WTC11 (cell line): ENCODE results near the gene KCNJ16.

Source experiments
- ATF1 ChIP-seq: sonication (generic); formaldehyde crosslinking; IDR thresholded peaks from 2 replicates; pipeline ENCODE4 v1.8.1; 2023; ENCODE audit warnings: mild to moderate bottlenecking, moderate library complexity, missing genetic modification reagents
- ATF6 ChIP-seq: sonication (generic); formaldehyde crosslinking; IDR thresholded peaks from 2 replicates; pipeline ENCODE4 v1.8.1; 2023; ENCODE audit warnings: mild to moderate bottlenecking, missing genetic modification reagents
- CTCF ChIP-seq: fragments of 200-600 bp; IDR thresholded peaks from 2 replicates; pipeline ENCODE4 v1.8.0; 2022; ENCODE audit warnings: antibody characterized with exemption
- E2F5 ChIP-seq: sonication (generic); formaldehyde crosslinking; IDR thresholded peaks from 2 replicates; pipeline ENCODE4 v1.8.1; 2022; ENCODE audit warnings: mild to moderate bottlenecking, moderate library complexity, missing genetic modification reagents
- GABPB1 ChIP-seq: sonication (generic); formaldehyde crosslinking; IDR thresholded peaks from 2 replicates; pipeline ENCODE4 v1.8.1; 2023; ENCODE audit warnings: mild to moderate bottlenecking, missing genetic modification reagents
- JUN ChIP-seq: sonication (generic); formaldehyde crosslinking; IDR thresholded peaks from 2 replicates; pipeline ENCODE4 v1.8.0; 2023; ENCODE audit warnings: mild to moderate bottlenecking, missing genetic modification reagents
- ZNF121 ChIP-seq: sonication (generic); formaldehyde crosslinking; IDR thresholded peaks from 2 replicates; pipeline ENCODE4 v1.8.0; 2023; ENCODE audit warnings: missing genetic modification reagents
- ZNF263 ChIP-seq: sonication (generic); formaldehyde crosslinking; IDR thresholded peaks from 2 replicates; pipeline ENCODE4 v1.8.1; 2022; ENCODE audit warnings: low read depth, mild to moderate bottlenecking, moderate library complexity, missing genetic modification reagents
- TF ChIP-seq, protein P1 (sequence below): sonication (generic); formaldehyde crosslinking; IDR thresholded peaks from 2 replicates; pipeline ENCODE4 v1.8.1; 2022; ENCODE audit warnings: low read depth, mild to moderate bottlenecking, moderate library complexity, missing genetic modification reagents, borderline replicate concordance
- TF ChIP-seq, protein P2 (sequence below): sonication (generic); formaldehyde crosslinking; IDR thresholded peaks from 2 replicates; pipeline ENCODE4 v1.8.1; 2022; ENCODE audit warnings: missing genetic modification reagents, borderline replicate concordance
- TF ChIP-seq, protein P3 (sequence below): sonication (generic); formaldehyde crosslinking; IDR thresholded peaks from 2 replicates; pipeline ENCODE4 v1.8.0; 2022; ENCODE audit warnings: mild to moderate bottlenecking, missing genetic modification reagents
- TF ChIP-seq, protein P4 (sequence below): sonication (generic); formaldehyde crosslinking; IDR thresholded peaks from 2 replicates; pipeline ENCODE4 v1.8.0; 2023; ENCODE audit warnings: missing genetic modification reagents

DNA sequence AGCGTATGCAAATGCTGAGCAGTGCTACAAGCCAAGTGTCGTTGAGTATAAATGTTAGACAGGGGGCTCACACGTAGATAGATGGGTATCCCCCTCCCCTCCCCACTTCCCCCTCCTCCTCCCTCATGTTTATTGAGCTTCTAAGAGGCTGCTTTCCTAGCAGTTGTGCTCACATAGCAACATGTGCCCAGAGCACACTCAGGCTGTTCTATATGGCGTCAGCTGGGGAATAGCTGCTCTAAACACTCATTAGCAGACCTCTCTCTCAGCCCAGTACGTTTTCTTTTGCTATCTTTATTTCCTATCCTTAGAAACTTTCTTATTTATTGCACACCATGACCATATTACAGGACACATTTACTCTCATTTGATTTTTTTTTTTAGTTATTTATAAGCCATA lies 96.1 kb downstream of the KCNJ16 start:
- TF ChIP-seq E2F5 (CRISPR knock-in tag) (no peak), CTCF (no peak), ZNF263 (no peak), JUN (no peak), GABPB1 (CRISPR knock-in tag) (no peak), ZNF121 (CRISPR knock-in tag) (no peak), ATF6 (CRISPR knock-in tag) (no peak), ATF1 (CRISPR knock-in tag) (no peak)
- TF ChIP-seq, protein P1, sequence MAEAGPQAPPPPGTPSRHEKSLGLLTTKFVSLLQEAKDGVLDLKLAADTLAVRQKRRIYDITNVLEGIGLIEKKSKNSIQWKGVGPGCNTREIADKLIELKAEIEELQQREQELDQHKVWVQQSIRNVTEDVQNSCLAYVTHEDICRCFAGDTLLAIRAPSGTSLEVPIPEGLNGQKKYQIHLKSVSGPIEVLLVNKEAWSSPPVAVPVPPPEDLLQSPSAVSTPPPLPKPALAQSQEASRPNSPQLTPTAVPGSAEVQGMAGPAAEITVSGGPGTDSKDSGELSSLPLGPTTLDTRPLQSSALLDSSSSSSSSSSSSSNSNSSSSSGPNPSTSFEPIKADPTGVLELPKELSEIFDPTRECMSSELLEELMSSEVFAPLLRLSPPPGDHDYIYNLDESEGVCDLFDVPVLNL (CRISPR knock-in tag), result no peak
- TF ChIP-seq, protein P2, sequence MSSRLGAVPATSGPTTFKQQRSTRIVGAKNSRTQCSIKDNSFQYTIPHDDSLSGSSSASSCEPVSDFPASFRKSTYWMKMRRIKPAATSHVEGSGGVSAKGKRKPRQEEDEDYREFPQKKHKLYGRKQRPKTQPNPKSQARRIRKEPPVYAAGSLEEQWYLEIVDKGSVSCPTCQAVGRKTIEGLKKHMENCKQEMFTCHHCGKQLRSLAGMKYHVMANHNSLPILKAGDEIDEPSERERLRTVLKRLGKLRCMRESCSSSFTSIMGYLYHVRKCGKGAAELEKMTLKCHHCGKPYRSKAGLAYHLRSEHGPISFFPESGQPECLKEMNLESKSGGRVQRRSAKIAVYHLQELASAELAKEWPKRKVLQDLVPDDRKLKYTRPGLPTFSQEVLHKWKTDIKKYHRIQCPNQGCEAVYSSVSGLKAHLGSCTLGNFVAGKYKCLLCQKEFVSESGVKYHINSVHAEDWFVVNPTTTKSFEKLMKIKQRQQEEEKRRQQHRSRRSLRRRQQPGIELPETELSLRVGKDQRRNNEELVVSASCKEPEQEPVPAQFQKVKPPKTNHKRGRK (CRISPR knock-in tag), result no peak
- TF ChIP-seq, protein P3, sequence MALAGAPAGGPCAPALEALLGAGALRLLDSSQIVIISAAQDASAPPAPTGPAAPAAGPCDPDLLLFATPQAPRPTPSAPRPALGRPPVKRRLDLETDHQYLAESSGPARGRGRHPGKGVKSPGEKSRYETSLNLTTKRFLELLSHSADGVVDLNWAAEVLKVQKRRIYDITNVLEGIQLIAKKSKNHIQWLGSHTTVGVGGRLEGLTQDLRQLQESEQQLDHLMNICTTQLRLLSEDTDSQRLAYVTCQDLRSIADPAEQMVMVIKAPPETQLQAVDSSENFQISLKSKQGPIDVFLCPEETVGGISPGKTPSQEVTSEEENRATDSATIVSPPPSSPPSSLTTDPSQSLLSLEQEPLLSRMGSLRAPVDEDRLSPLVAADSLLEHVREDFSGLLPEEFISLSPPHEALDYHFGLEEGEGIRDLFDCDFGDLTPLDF (CRISPR knock-in tag), result no peak
- TF ChIP-seq, protein P4, sequence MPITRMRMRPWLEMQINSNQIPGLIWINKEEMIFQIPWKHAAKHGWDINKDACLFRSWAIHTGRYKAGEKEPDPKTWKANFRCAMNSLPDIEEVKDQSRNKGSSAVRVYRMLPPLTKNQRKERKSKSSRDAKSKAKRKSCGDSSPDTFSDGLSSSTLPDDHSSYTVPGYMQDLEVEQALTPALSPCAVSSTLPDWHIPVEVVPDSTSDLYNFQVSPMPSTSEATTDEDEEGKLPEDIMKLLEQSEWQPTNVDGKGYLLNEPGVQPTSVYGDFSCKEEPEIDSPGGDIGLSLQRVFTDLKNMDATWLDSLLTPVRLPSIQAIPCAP (CRISPR knock-in tag), result no peak
